ENCODE data around the gene ZNF423. TPM values are rescaled to one million over a fixed set of nuclear protein-coding genes. Genes with fewer than 3 reads are reported as not detected.

Gene ZNF423
- polyA plus RNA-seq, 1 donor from 2014 or later = 4.5 TPM

- H3F3A ChIP-seq (ENCODE audit: insufficient read depth, low read length, poor library complexity, severe bottlenecking) = no peaks in the 10 kb centered on the region
- no peaks in the 10 kb centered on the region for H4K20me1 ChIP-seq (ENCODE audit: insufficient read depth)
- H3K9me3 ChIP-seq (ENCODE audit: low read length) = no peaks in the 10 kb centered on the region
- H3K4me3 ChIP-seq (ENCODE audit: low read length) = no peak overlapping the region
- no peak overlapping the region for H3K9ac ChIP-seq (ENCODE audit: low read length)
- H3K27me3 ChIP-seq (ENCODE audit: insufficient read depth, low read depth, low read length) = no peaks in the 10 kb centered on the region
- no peak overlapping the region for H3K4me2 ChIP-seq (ENCODE audit: low read length)
- no peaks in the 10 kb centered on the region for H3K36me3 ChIP-seq (ENCODE audit: insufficient read depth, low read length)
- TF ChIP-seq REST (IDR thresholded peaks at IDR 0.05; ENCODE audit: borderline replicate concordance) (no peak), POLR2AphosphoS5 (IDR thresholded peaks at IDR 0.05) (no peak), EP300 (conservative IDR thresholded peaks at IDR 0.05; ENCODE audit: poor library complexity, severe bottlenecking) (no peak), EZH2 (IDR thresholded peaks at IDR 0.05; ENCODE audit: borderline replicate concordance, insufficient read depth, low read length, poor library complexity, severe bottlenecking) (no peak), MXI1 (conservative IDR thresholded peaks at IDR 0.05; ENCODE audit: poor library complexity, severe bottlenecking) (no peak), TAF1 (IDR thresholded peaks at IDR 0.05; ENCODE audit: low read depth) (no peak), RAD21 (conservative IDR thresholded peaks at IDR 0.05) (no peak), CTCF (IDR thresholded peaks at IDR 0.05; ENCODE audit: poor library complexity, severe bottlenecking) (no peak), SMC3 (conservative IDR thresholded peaks at IDR 0.05; ENCODE audit: poor library complexity) (no peak)
- no peaks in the 10 kb centered on the region for H3K79me2 ChIP-seq (replicated peaks; ENCODE audit: insufficient read depth, low read length)
- no peaks in the 10 kb centered on the region for H3K9me2 ChIP-seq (ENCODE audit: insufficient read depth, low read length)
- no peak overlapping the region for H3K27ac ChIP-seq (ENCODE audit: low read length)
- H2AFZ ChIP-seq (ENCODE audit: low read depth, low read length) = no peak overlapping the region
Measured at GRCh38 chr16:49460786-49461470, 395.0 kb downstream of the ZNF423 start.

GRCh38 chr16:49459953-49460735 is 395.8 kb downstream of the ZNF423 start:
- Histone ChIP-seq H3K27ac (ENCODE audit: low read length) (no peak overlapping the region), H3K9me2 (ENCODE audit: insufficient read depth, low read length) (no peaks in the 10 kb centered on the region), H3K79me2 (replicated peaks; ENCODE audit: insufficient read depth, low read length) (no peaks in the 10 kb centered on the region), H2AFZ (ENCODE audit: low read depth, low read length) (no peak overlapping the region), H3K4me2 (ENCODE audit: low read length) (no peak overlapping the region), H4K20me1 (ENCODE audit: insufficient read depth) (no peaks in the 10 kb centered on the region), H3K9ac (ENCODE audit: low read length) (no peak overlapping the region), H3F3A (ENCODE audit: insufficient read depth, low read length, poor library complexity, severe bottlenecking) (no peaks in the 10 kb centered on the region), H3K27me3 (ENCODE audit: insufficient read depth, low read depth, low read length) (no peaks in the 10 kb centered on the region), H3K4me3 (ENCODE audit: low read length) (no peak overlapping the region), H3K9me3 (ENCODE audit: low read length) (no peaks in the 10 kb centered on the region), H3K36me3 (ENCODE audit: insufficient read depth, low read length) (no peaks in the 10 kb centered on the region)
- TF ChIP-seq EZH2 (IDR thresholded peaks at IDR 0.05; ENCODE audit: borderline replicate concordance, insufficient read depth, low read length, poor library complexity, severe bottlenecking) (no peak), RAD21 (conservative IDR thresholded peaks at IDR 0.05) (no peak), SMC3 (conservative IDR thresholded peaks at IDR 0.05; ENCODE audit: poor library complexity) (no peak), CTCF (IDR thresholded peaks at IDR 0.05; ENCODE audit: poor library complexity, severe bottlenecking) (no peak), POLR2AphosphoS5 (IDR thresholded peaks at IDR 0.05) (no peak), EP300 (conservative IDR thresholded peaks at IDR 0.05; ENCODE audit: poor library complexity, severe bottlenecking) (no peak), REST (IDR thresholded peaks at IDR 0.05; ENCODE audit: borderline replicate concordance) (no peak), TAF1 (IDR thresholded peaks at IDR 0.05; ENCODE audit: low read depth) (no peak), MXI1 (conservative IDR thresholded peaks at IDR 0.05; ENCODE audit: poor library complexity, severe bottlenecking) (no peak)
